Memory B cell (primary cell): Measurements from ENCODE around the gene KDM8.

Experiments
- ATAC-seq: fragments of 150-1000 bp; cut with Tn5 transposase; 2 replicates; pipeline ENCODE4 v1.10.0; 2021; ENCODE audit warnings: low read depth, mild to moderate bottlenecking, moderate library complexity
- DNase-seq, 2 donors: peaks; one replicate each; pipeline ENCODE4 v3.0.0; 2022; ENCODE audit warnings: low spot score in 2 of 2
- H3K27ac Mint-ChIP-seq: one replicate; pipeline ENCODE4 v1.8.0; 2022; ENCODE audit warnings: mild to moderate bottlenecking, moderate library complexity, mixed read lengths
- H3K27me3 Mint-ChIP-seq: one replicate; pipeline ENCODE4 v1.8.0; 2022; ENCODE audit warnings: mixed read lengths
- H3K36me3 Mint-ChIP-seq: one replicate; pipeline ENCODE4 v1.8.0; 2022; ENCODE audit warnings: mild to moderate bottlenecking, mixed read lengths
- H3K4me1 Mint-ChIP-seq: one replicate; pipeline ENCODE4 v1.8.0; 2022; ENCODE audit warnings: mixed read lengths
- H3K4me3 Mint-ChIP-seq: one replicate; pipeline ENCODE4 v1.8.0; 2022; ENCODE audit warnings: mild to moderate bottlenecking, moderate library complexity, mixed read lengths
- H3K9me3 Mint-ChIP-seq: one replicate; pipeline ENCODE4 v1.8.0; 2022; ENCODE audit warnings: mixed read lengths

KDM8 gene

DNA sequence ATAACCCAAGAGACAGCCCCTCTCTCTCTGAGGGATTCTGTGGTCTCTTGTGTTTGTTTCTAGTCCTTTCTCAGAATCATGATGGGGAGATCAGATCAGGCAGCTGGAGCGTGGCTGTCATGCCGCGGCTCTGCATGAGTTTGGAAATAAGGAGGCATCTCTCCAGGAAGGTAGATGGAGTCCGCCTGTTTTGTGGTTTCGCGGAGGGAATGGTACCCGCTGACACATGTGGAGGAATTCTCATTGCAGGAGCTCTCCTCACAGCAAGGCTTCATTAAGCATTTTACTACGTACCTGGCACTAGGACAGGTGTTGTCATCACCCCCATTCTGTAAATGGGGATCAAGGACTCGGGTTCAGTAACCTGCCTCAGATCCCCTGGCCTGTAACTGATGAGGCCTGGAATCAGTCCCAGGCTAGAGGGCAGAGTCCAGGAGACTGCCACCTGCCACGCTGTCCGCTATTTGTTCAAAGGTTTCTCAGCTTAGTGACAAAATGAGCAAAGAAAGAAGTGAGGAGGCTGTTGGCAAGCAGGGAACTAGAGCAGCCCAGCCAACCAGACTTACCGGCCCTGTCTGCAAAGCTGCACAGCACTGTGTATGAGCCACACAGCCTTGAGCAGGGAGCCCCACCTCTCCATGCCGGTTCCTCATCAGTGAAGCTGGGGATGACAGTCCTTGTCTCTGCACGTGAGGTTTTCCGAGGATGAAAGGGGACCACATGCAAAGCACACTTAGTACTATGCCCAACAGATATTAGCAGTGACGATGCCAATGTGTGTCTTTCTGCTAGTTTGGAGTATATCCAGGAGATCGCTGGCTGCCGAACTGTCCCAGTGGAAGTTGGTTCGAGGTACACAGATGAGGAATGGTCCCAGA, 11.0 kb downstream of the KDM8 start:
- Mint-ChIP-seq H3K36me3 (peaks cover 16% of the 10 kb centered on the region), H3K9me3 (no peaks in the 10 kb centered on the region), H3K4me1 (no peaks in the 10 kb centered on the region), H3K27ac (no peak overlapping the region), H3K4me3 (no peak overlapping the region), H3K27me3 (no peaks in the 10 kb centered on the region)
- ATAC-seq (no peak), DNase-seq (no peak)

GRCh38 chr16:27215660-27216059, 12.3 kb downstream of the KDM8 start:
- peaks cover 14% of the 10 kb centered on the region for H3K36me3 Mint-ChIP-seq
- DNase-seq (no peak), ATAC-seq (no peak)
- no peaks in the 10 kb centered on the region for H3K4me1 Mint-ChIP-seq
- H3K4me3 Mint-ChIP-seq: no peak overlapping the region
- no peaks in the 10 kb centered on the region for H3K27me3 Mint-ChIP-seq
- no peaks in the 10 kb centered on the region for H3K9me3 Mint-ChIP-seq
- no peak overlapping the region for H3K27ac Mint-ChIP-seq

GRCh38 chr16:27216297-27216885, 13.1 kb downstream of the KDM8 start:
- no peak for ATAC-seq
- H3K9me3 Mint-ChIP-seq: no peaks in the 10 kb centered on the region
- DNase-seq: no peak
- H3K4me1 Mint-ChIP-seq: no peaks in the 10 kb centered on the region
- no peaks in the 10 kb centered on the region for H3K27me3 Mint-ChIP-seq
- H3K27ac Mint-ChIP-seq: no peak overlapping the region
- no peak overlapping the region for H3K4me3 Mint-ChIP-seq
- peaks cover 14% of the 10 kb centered on the region for H3K36me3 Mint-ChIP-seq

DNA sequence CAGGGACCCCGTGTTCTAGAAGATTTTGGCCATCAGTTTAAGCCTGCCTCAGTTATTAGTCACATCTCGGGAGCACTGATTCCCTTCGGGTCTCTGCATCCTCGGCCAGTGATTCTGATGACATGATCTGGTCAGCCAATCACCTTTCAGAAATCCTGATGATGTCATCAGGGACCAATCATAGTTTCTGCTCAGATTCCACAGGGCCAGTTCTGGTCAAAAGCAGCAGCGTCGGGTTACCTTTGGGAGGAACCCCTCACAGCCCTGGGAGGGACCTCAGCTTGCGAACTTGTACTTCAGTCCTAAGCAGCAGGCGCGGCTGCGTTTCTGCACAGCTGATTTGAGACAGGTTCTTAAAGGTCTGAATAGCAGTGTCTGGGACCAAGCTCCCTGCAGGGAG, 13.9 kb downstream of the KDM8 start:
- H3K4me1 Mint-ChIP-seq: no peaks in the 10 kb centered on the region
- no peak overlapping the region for H3K4me3 Mint-ChIP-seq
- no peak for DNase-seq
- H3K27me3 Mint-ChIP-seq: no peaks in the 10 kb centered on the region
- no peak for ATAC-seq
- H3K36me3 Mint-ChIP-seq: peaks cover 14% of the 10 kb centered on the region
- H3K27ac Mint-ChIP-seq: no peak overlapping the region
- no peaks in the 10 kb centered on the region for H3K9me3 Mint-ChIP-seq

DNA sequence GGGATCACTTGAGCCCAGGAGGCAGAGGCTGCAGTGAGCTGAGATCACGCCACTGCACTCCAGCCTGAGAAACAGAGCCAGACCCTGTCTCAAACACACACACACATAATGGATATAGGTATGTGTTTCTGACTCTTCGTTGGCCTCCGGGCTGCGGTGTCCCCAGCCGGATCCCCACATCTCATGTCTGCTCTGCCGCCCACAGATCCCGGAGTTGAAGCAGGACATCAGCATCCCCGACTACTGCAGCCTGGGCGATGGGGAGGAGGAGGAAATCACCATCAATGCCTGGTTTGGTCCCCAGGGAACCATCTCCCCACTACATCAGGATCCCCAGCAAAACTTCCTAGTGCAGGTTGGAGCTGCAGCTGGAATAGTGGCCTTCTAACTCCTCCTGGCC, 15.4 kb downstream of the KDM8 start:
- ATAC-seq: no peak
- Mint-ChIP-seq H3K36me3 (peaks cover 14% of the 10 kb centered on the region), H3K4me1 (no peaks in the 10 kb centered on the region), H3K27me3 (no peaks in the 10 kb centered on the region), H3K4me3 (no peak overlapping the region), H3K27ac (peak overlapping the region; percentile 14), H3K9me3 (no peaks in the 10 kb centered on the region)
- DNase-seq: no peak

DNA sequence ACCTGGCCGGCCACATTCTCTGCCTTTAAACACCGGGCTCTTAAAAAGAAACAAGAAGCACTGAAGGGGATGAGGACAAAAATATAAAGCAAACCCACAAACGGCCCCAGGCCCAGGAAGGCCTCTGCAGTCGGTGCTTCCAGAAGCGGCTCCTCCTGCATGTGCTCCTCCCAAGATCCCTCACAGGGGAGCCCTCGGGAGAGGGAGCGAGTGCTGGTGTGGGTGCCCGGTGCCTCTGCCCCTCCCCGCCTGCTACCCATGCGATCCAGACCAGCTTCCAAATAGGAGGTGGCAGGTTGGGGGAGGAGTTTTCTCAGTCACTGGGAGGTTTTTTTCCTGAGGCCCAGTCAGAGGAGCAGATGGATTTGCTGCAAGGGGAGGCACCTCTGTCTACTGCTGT, 15.8 kb downstream of the KDM8 start:
- peaks cover 17% of the 10 kb centered on the region for H3K36me3 Mint-ChIP-seq
- DNase-seq (no peak), ATAC-seq (no peak)
- H3K9me3 Mint-ChIP-seq: no peaks in the 10 kb centered on the region
- H3K27me3 Mint-ChIP-seq: no peaks in the 10 kb centered on the region
- H3K4me1 Mint-ChIP-seq: peaks cover 2% of the 10 kb centered on the region
- H3K27ac Mint-ChIP-seq: peak overlapping the region; percentile 14
- no peak overlapping the region for H3K4me3 Mint-ChIP-seq

GRCh38 chr16:27220120-27220519, 16.8 kb downstream of the KDM8 start:
- no peak overlapping the region for H3K27ac Mint-ChIP-seq

GRCh38 chr16:27220527-27220926, 17.2 kb downstream of the KDM8 start:
- Mint-ChIP-seq H3K4me3 (no peak overlapping the region), H3K27ac (no peak overlapping the region), H3K9me3 (no peaks in the 10 kb centered on the region), H3K36me3 (peaks cover 12% of the 10 kb centered on the region), H3K4me1 (peaks cover 2% of the 10 kb centered on the region), H3K27me3 (no peaks in the 10 kb centered on the region)
- DNase-seq (no peak), ATAC-seq (no peak)

More at GRCh38 chr16:27220120-27220519, 16.8 kb downstream of the KDM8 start:
- H3K36me3 Mint-ChIP-seq: peaks cover 12% of the 10 kb centered on the region
- H3K4me1 Mint-ChIP-seq: peaks cover 2% of the 10 kb centered on the region
- H3K4me3 Mint-ChIP-seq: no peak overlapping the region
- DNase-seq: no peak
- H3K9me3 Mint-ChIP-seq: no peaks in the 10 kb centered on the region
- ATAC-seq: no peak
- H3K27me3 Mint-ChIP-seq: no peaks in the 10 kb centered on the region

DNA sequence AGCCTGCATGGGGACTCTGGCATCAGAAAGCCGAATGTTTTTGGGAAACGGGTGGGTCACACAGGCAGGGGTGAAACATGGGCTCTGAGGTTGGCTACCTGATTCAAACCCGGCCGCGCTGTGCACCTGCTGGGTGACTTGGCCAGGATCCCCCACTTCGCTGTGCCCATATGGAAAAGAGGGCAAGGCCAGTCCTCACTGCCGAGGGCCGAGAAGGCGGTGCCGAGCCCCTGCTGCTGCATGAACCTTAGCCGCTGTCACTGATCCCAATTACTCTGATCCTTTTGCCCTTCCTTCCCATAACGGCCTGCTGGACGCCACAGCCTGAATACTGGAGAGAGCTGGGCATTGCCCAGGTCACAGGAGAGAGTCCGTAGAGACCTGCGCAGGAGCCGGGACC, 17.7 kb downstream of the KDM8 start:
- Mint-ChIP-seq H3K4me3 (no peak overlapping the region), H3K27ac (no peak overlapping the region), H3K36me3 (peaks cover 11% of the 10 kb centered on the region), H3K9me3 (no peaks in the 10 kb centered on the region), H3K27me3 (no peaks in the 10 kb centered on the region), H3K4me1 (peaks cover 2% of the 10 kb centered on the region)
- DNase-seq: no peak
- no peak for ATAC-seq

- Mint-ChIP-seq H3K4me3 (no peak overlapping the region), H3K27me3 (no peaks in the 10 kb centered on the region), H3K4me1 (peaks cover 5% of the 10 kb centered on the region), H3K9me3 (no peaks in the 10 kb centered on the region), H3K27ac (no peak overlapping the region), H3K36me3 (peaks cover 9% of the 10 kb centered on the region)
- DNase-seq (no peak), ATAC-seq (no peak)
Measured at GRCh38 chr16:27221576-27222248, 18.4 kb downstream of the KDM8 start.

GRCh38 chr16:27222249-27223225, 19.2 kb downstream of the KDM8 start:
- no peak overlapping the region for H3K27ac Mint-ChIP-seq
- ATAC-seq: no peak
- no peak for DNase-seq
- peaks cover 5% of the 10 kb centered on the region for H3K4me1 Mint-ChIP-seq
- H3K27me3 Mint-ChIP-seq: no peaks in the 10 kb centered on the region
- H3K9me3 Mint-ChIP-seq: no peaks in the 10 kb centered on the region
- H3K36me3 Mint-ChIP-seq: peaks cover 9% of the 10 kb centered on the region
- H3K4me3 Mint-ChIP-seq: no peak overlapping the region

- Mint-ChIP-seq H3K4me3 (no peak overlapping the region), H3K36me3 (peaks cover 9% of the 10 kb centered on the region), H3K4me1 (peaks cover 5% of the 10 kb centered on the region)
Measured at GRCh38 chr16:27223226-27223610, 19.9 kb downstream of the KDM8 start.

DNA sequence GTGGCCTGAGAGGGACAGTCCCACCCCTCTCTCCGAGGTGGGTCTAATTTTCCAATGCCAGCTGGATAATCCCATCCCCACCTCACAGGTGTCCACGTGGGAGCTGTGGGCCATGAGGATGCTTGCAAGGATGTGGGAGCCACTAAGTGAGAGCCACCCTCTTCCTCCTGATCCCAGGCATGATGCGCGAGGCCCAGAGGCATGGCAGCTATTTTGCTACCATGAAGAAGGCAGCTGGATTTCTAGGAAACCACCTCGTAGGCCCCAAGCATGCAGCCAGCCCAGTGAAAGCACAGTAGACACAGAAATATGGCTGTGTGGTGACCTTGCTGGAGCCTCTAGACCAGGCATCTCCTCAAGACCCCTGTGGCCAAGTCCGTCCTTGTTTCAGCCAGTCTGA, 20.4 kb downstream of the KDM8 start:
- peaks cover 5% of the 10 kb centered on the region for H3K4me1 Mint-ChIP-seq

More at GRCh38 chr16:27223226-27223610, 19.9 kb downstream of the KDM8 start:
- Mint-ChIP-seq H3K27ac (no peak overlapping the region), H3K27me3 (no peaks in the 10 kb centered on the region), H3K9me3 (no peaks in the 10 kb centered on the region)
- no peak for ATAC-seq
- no peak for DNase-seq

More for the DNA sequence above, 20.4 kb downstream of the KDM8 start:
- Mint-ChIP-seq H3K4me3 (no peak overlapping the region), H3K36me3 (peaks cover 9% of the 10 kb centered on the region), H3K27ac (peak overlapping the region; percentile 29), H3K27me3 (no peaks in the 10 kb centered on the region), H3K9me3 (no peaks in the 10 kb centered on the region)
- no peak for ATAC-seq
- DNase-seq: no peak
